Naive thymus-derived CD4-positive, alpha-beta T cell (primary cell): Measurements from ENCODE around the gene CSH2. TPM values are rescaled to one million over a fixed set of nuclear protein-coding genes. Genes with fewer than 3 reads are reported as not detected.
A peak's percentile ranks its signal among the peaks of the same experiment; 100 is the strongest.
"Not testable (repeated sequence)": the region's sequence is repeated elsewhere in the genome, so short reads cannot be mapped to it uniquely, and the experiment has no call there.

ENCODE experiments used
- ATAC-seq: fragments of 150-1000 bp; cut with Tn5 transposase; 2 replicates; pipeline ENCODE4 v1.10.0; 2021; ENCODE audit warnings: mild to moderate bottlenecking, moderate library complexity
- CTCF ChIA-PET: fragments of 350-600 bp; sonication (Branson Sonifier 250); formaldehyde crosslinking; loops from one replicate; lab custom pipeline; 2021; ENCODE audit warnings: antibody characterized with exemption; lab: Charles Lee
- POLR2A ChIA-PET: fragments of 350-600 bp; sonication (Branson Sonifier 250); formaldehyde crosslinking; loops from one replicate; lab custom pipeline; 2021; ENCODE audit warnings: antibody characterized with exemption, inconsistent platforms; lab: Charles Lee
- DNase-seq, 9 donors: peaks; one replicate each; pipeline versions ENCODE4 v3.0.0 to v3.0.0-alpha.2; 2020 to 2022; ENCODE audit warnings: mixed read lengths in 1 of 9
- H3K27ac ChIP-seq: one replicate; pipeline ENCODE4 v1.7.0; 2013; ENCODE audit warnings: mild to moderate bottlenecking, low read depth, low read length, moderate library complexity
- H3K27me3 ChIP-seq, 2 donors: one replicate each; pipeline ENCODE4 v1.7.0; 2013; ENCODE audit warnings: low read length in 2 of 2, mild to moderate bottlenecking in 2 of 2, moderate library complexity in 2 of 2; ENCODE audit not compliant: control insufficient read depth in 2 of 2, insufficient read depth in 2 of 2
- H3K36me3 ChIP-seq, 3 experiments: 1 replicate in 2 of 3; 2 replicates in 1 of 3; pipeline ENCODE4 v1.7.0; 2013; ENCODE audit warnings: low read length in 3 of 3, mild to moderate bottlenecking in 3 of 3, moderate library complexity in 1 of 3; ENCODE audit not compliant: insufficient read depth in 3 of 3, control insufficient read depth in 2 of 3
- H3K4me1 ChIP-seq, 2 donors: one replicate each; pipeline ENCODE4 v1.7.0; 2013; ENCODE audit warnings: low read length in 2 of 2, mild to moderate bottlenecking in 2 of 2, moderate library complexity in 1 of 2; ENCODE audit not compliant: control insufficient read depth in 2 of 2, insufficient read depth in 2 of 2
- H3K4me3 ChIP-seq: 2 replicates; pipeline ENCODE4 v1.7.0; 2013; ENCODE audit warnings: mild to moderate bottlenecking, low read length
- H3K9me3 ChIP-seq, 3 experiments: 1 replicate in 2 of 3; 2 replicates in 1 of 3; pipeline ENCODE4 v1.7.0; 2013; ENCODE audit warnings: low read length in 3 of 3; ENCODE audit not compliant: control insufficient read depth in 2 of 3
- H3K27ac Mint-ChIP-seq, 9 donors: one replicate each; pipeline ENCODE4 v1.8.0; 2020 to 2022; ENCODE audit warnings: mixed read lengths in 9 of 9, mild to moderate bottlenecking in 8 of 9, moderate library complexity in 5 of 9, inconsistent platforms in 2 of 9
- H3K27me3 Mint-ChIP-seq, 5 donors: one replicate each; pipeline ENCODE4 v1.8.0; 2021 to 2022; ENCODE audit warnings: mixed read lengths in 5 of 5, mild to moderate bottlenecking in 1 of 5
- H3K36me3 Mint-ChIP-seq, 5 donors: one replicate each; pipeline ENCODE4 v1.8.0; 2020 to 2022; ENCODE audit warnings: mixed read lengths in 5 of 5, mild to moderate bottlenecking in 3 of 5, inconsistent platforms in 1 of 5
- H3K4me1 Mint-ChIP-seq, 7 donors: one replicate each; pipeline ENCODE4 v1.8.0; 2020 to 2022; ENCODE audit warnings: mixed read lengths in 7 of 7, mild to moderate bottlenecking in 3 of 7, inconsistent platforms in 1 of 7
- H3K4me3 Mint-ChIP-seq, 10 donors: one replicate each; pipeline ENCODE4 v1.8.0; 2020 to 2022; ENCODE audit warnings: mild to moderate bottlenecking in 10 of 10, mixed read lengths in 10 of 10, moderate library complexity in 6 of 10, inconsistent platforms in 2 of 10
- H3K9me3 Mint-ChIP-seq, 11 donors: one replicate each; pipeline ENCODE4 v1.8.0; 2020 to 2022; ENCODE audit warnings: mixed read lengths in 11 of 11, mild to moderate bottlenecking in 4 of 11, inconsistent platforms in 1 of 11, moderate library complexity in 1 of 11
- intact Hi-C, 2 donors: fragments of 100-400 bp; cut with micrococcal nuclease; formaldehyde crosslinking; loops; one replicate each; pipeline ENCODE4 v1.15.1; 2023
- polyA plus RNA-seq, 2 donors: library from polyadenylated mRNA; unstranded; fragments of 300-500 nt; fragmentation: Illumina TruSeq; gene quantifications; one replicate each; pipeline ENCODE4 v1.2.3, GENCODE V29; 2021
- total RNA-seq, 6 experiments: library from RNA in 5 of 6; stranded (reverse) in 5 of 6; gene quantifications; 1 replicate in 5 of 6; 2 replicates in 1 of 6; pipeline ENCODE4 v1.2.3 and lab custom pipeline; 2021 to 2026

Gene CSH2
- total and polyA plus RNA-seq, 7 experiments from 2014 or later, result 4.2 to 5.3 TPM; not detected in 5

DNA sequence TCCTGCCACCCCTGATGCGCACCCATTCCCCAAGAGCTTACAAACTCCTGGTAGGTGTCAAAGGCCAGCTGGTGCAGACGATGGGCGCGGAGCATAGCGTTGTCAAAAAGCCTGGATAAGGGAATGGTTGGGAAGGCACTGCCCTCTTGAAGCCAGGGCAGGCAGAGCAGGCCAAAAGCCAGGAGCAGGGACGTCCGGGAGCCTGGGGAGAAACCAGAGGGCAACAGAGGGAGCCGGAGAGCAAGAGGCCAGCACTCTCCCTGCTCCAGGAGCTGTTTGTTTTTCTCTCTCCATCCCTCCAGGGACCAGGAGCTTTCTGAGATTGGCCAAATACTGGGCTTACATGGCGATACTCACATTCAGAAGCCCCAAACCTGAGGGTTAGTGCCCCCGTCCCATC, 44.8 kb upstream of the CSH2 start:
- Histone ChIP-seq H3K9me3 (no peaks in the 10 kb centered on the region), H3K4me3 (no peak overlapping the region), H3K4me1 (peaks cover 0 to 4% of the 10 kb centered on the region in 2 donors), H3K27ac (no peak overlapping the region), H3K27me3 (no peaks in the 10 kb centered on the region), H3K36me3 (no peaks in the 10 kb centered on the region)
- peaks cover 5 to 10% (median 9%) of the 10 kb centered on the region in 7 donors for H3K4me1 Mint-ChIP-seq
- ChIA-PET POLR2A (interaction anchor here (1.1 to 2.4 kb wide), 5 partner anchors 13 to 227 kb away, joined by 3 to 16 read pairs (median 3); partner anchors contain the start of gene ICAM2), CTCF (interaction anchor here (0.6 to 4.3 kb wide), 17 partner anchors 11 to 509 kb away, joined by 3 to 85 read pairs (median 14); partner anchors contain the start of genes CD79B and ICAM2)
- H3K36me3 Mint-ChIP-seq, result no peaks in the 10 kb centered on the region
- intact Hi-C loops, result loop anchor here (2.0 to 5.0 kb wide), 2 partner anchors 214 to 229 kb away; no protein-coding TSS in a partner anchor
- no peak overlapping the region for H3K4me3 Mint-ChIP-seq
- peak overlapping the region in 1 of 9 donors; percentile 59 for H3K27ac Mint-ChIP-seq
- ATAC-seq (no peak), DNase-seq (no peak)
- no peaks in the 10 kb centered on the region for H3K9me3 Mint-ChIP-seq
- peaks cover 0 to 16% (median 0%) of the 10 kb centered on the region in 5 donors for H3K27me3 Mint-ChIP-seq

DNA sequence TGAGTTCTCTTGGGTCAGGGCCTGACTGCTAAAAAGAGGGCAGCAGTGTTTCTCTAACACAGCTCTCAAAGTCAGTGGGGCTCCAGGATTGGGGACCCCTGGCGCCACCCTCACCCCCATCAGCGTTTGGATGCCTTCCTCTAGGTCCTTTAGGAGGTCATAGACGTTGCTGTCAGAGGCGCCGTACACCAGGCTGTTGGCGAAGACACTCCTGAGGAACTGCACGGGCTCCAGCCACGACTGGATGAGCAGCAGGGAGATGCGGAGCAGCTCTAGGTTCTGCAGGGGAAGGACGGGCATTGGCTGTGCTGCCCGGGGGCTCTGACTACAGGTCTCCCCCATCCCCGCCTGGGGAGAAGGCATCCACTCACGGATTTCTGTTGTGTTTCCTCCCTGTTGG, 44.2 kb upstream of the CSH2 start:
- Histone ChIP-seq H3K36me3 (no peaks in the 10 kb centered on the region), H3K4me1 (peaks cover 0 to 4% of the 10 kb centered on the region in 2 donors), H3K9me3 (no peaks in the 10 kb centered on the region), H3K4me3 (no peak overlapping the region), H3K27me3 (no peaks in the 10 kb centered on the region), H3K27ac (no peak overlapping the region)
- ChIA-PET CTCF (interaction anchor here (0.9 to 4.3 kb wide), 9 partner anchors 13 to 217 kb away, joined by 3 to 85 read pairs (median 33); partner anchors contain the start of gene CD79B), POLR2A (interaction anchor here (1.1 to 1.4 kb wide), 3 partner anchors 14 to 215 kb away, joined by 3 read pairs; no protein-coding TSS in a partner anchor)
- intact Hi-C loops, result loop anchor here (2.0 to 5.0 kb wide), 2 partner anchors 215 to 230 kb away; no protein-coding TSS in a partner anchor
- H3K4me3 Mint-ChIP-seq, result no peak overlapping the region
- H3K27ac Mint-ChIP-seq, result no peak overlapping the region
- no peaks in the 10 kb centered on the region for H3K36me3 Mint-ChIP-seq
- H3K27me3 Mint-ChIP-seq, result peaks cover 0 to 16% (median 0%) of the 10 kb centered on the region in 5 donors
- DNase-seq (no peak), ATAC-seq (no peak)
- H3K4me1 Mint-ChIP-seq, result peaks cover 5 to 13% (median 9%) of the 10 kb centered on the region in 7 donors
- no peaks in the 10 kb centered on the region for H3K9me3 Mint-ChIP-seq

DNA sequence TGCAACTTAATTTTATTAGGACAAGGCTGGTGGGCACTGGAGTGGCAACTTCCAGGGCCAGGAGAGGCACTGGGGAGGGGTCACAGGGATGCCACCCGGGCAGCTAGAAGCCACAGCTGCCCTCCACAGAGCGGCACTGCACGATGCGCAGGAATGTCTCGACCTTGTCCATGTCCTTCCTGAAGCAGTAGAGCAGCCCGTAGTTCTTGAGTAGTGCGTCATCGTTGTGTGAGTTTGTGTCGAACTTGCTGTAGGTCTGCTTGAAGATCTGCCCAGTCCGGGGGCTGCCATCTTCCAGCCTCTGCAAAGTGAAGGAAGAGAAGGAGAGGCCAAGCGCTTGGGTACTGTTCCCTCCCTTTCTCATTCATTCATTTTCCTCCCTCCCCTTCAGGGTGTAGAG, 43.7 kb upstream of the CSH2 start:
- H3K4me1 ChIP-seq, H3K27ac Mint-ChIP-seq, H3K36me3 ChIP-seq, H3K27ac ChIP-seq, H3K36me3 Mint-ChIP-seq, H3K4me3 ChIP-seq, H3K27me3 ChIP-seq, ATAC-seq, DNase-seq, H3K9me3 ChIP-seq, H3K9me3 Mint-ChIP-seq, H3K4me3 Mint-ChIP-seq: not testable (repeated sequence)
- H3K4me1 Mint-ChIP-seq, result peaks cover 5 to 17% (median 8%) of the 10 kb centered on the region in 7 donors
- intact Hi-C loops, result loop anchor here in 1 of 2 donors (5.0 kb wide), 1 partner anchor 230 kb away; no protein-coding TSS in a partner anchor
- H3K27me3 Mint-ChIP-seq, result peaks cover 0 to 16% (median 0%) of the 10 kb centered on the region in 5 donors
- ChIA-PET POLR2A (interaction anchor here (1.4 kb wide), 1 partner anchor 109 kb away, joined by 3 read pairs; no protein-coding TSS in a partner anchor), CTCF (interaction anchor here (0.9 to 4.3 kb wide), 7 partner anchors 12 to 217 kb away, joined by 3 to 85 read pairs (median 37); no protein-coding TSS in a partner anchor)

DNA sequence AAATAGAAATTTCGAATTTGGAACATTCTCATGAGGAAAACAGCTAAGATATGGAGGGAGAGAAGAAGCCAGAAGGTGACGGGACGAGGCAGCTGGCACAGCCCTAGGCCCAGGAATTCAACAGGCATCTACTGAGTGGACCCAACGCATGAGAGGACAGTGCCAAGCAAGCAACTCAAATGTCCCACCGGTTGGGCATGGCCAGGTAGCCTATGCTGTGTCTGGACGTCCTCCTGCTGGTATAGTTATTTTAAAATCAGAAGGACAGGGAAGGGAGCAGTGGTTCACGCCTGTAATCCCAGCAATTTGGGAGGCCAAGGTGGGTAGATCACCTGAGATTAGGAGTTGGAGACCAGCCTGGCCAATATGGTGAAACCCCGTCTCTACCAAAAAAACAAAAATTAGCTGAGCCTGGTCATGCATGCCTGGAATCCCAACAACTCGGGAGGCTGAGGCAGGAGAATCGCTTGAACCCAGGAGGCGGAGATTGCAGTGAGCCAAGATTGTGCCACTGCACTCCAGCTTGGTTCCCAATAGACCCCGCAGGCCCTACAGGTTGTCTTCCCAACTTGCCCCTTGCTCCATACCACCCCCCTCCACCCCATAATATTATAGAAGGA, 43.2 kb upstream of the CSH2 start:
- H3K9me3 Mint-ChIP-seq, result no peaks in the 10 kb centered on the region

DNA sequence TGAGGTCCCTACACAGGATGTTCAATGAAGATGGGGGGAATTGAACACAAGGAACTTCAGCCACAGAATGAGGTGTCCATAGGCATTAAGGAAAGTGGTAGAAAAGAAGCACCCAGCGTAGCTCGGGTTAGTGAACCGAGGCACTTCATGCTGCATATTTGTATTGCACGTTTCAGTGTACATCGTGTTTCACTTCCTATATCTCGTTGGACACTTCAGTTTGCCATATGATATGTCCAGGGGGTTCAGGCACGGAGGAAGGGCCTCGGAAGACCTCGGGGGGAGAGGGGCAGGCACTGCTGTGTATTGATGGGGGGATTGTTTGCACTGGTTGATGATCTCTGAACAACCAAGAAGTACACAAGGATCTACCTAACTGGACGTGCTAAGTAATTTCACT, 42.3 kb upstream of the CSH2 start:
- H3K4me3 ChIP-seq, H3K9me3 ChIP-seq, POLR2A ChIA-PET, H3K27ac ChIP-seq, DNase-seq, H3K9me3 Mint-ChIP-seq, H3K36me3 ChIP-seq, H3K4me3 Mint-ChIP-seq, H3K27ac Mint-ChIP-seq, H3K4me1 ChIP-seq, H3K36me3 Mint-ChIP-seq, H3K27me3 ChIP-seq, ATAC-seq: not testable (repeated sequence)
- intact Hi-C loops, result loop anchor here in 1 of 2 donors (5.0 kb wide), 1 partner anchor 232 kb away; no protein-coding TSS in a partner anchor
- CTCF ChIA-PET, result interaction anchor here (1.5 to 1.6 kb wide), 4 partner anchors 31 to 217 kb away, joined by 3 to 10 read pairs (median 6); no protein-coding TSS in a partner anchor
- peaks cover 5 to 19% (median 8%) of the 10 kb centered on the region in 7 donors for H3K4me1 Mint-ChIP-seq
- H3K27me3 Mint-ChIP-seq, result peaks cover 0 to 15% (median 0%) of the 10 kb centered on the region in 5 donors

More for the DNA sequence above, 43.2 kb upstream of the CSH2 start:
- ChIA-PET POLR2A (no interaction called here), CTCF (interaction anchor here (0.5 to 1.6 kb wide), 7 partner anchors 30 to 374 kb away, joined by 3 to 10 read pairs (median 4); no protein-coding TSS in a partner anchor)
- Mint-ChIP-seq H3K4me1 (peaks cover 5 to 19% (median 8%) of the 10 kb centered on the region in 7 donors), H3K36me3 (no peaks in the 10 kb centered on the region), H3K27ac (peak overlapping the region in 1 of 9 donors; percentile 2), H3K27me3 (peaks cover 0 to 12% (median 0%) of the 10 kb centered on the region in 5 donors), H3K4me3 (no peak overlapping the region)
- H3K27me3 ChIP-seq, result no peaks in the 10 kb centered on the region
- H3K4me1 ChIP-seq, result peaks cover 0 to 4% of the 10 kb centered on the region in 2 donors
- no peak for ATAC-seq
- DNase-seq, result no peak
- no peak overlapping the region for H3K27ac ChIP-seq
- H3K4me3 ChIP-seq, result no peak overlapping the region
- no peaks in the 10 kb centered on the region for H3K9me3 ChIP-seq
- intact Hi-C loops, result loop anchor here in 1 of 2 donors (5.0 kb wide), 1 partner anchor 231 kb away; no protein-coding TSS in a partner anchor
- H3K36me3 ChIP-seq, result no peaks in the 10 kb centered on the region

DNA sequence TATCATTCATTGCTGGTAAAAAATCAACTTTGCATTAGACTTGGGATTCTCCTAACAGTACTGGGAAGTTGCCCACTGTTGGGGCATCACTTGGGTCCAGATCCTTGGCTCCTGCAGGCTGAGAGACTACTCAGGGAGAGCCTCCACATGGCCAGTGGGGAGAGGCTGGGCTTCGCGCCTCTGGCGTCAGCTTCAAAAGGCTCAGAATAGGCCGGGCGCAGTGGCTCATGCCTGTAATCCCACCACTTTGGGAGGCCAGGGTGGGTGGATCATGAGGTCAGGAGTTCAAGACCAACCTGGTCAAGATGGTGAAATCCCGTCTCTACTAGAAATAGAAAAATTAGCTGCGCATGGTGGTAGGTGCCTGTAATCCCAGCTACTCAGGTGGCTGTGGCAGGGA, 41.0 kb upstream of the CSH2 start:
- H3K27me3 Mint-ChIP-seq, result peaks cover 0 to 15% (median 0%) of the 10 kb centered on the region in 5 donors
- intact Hi-C loops, result loop anchor here in 1 of 2 donors (5.0 kb wide), 2 partner anchors 233 to 368 kb away; no protein-coding TSS in a partner anchor

More for the DNA sequence above, 41.0 kb upstream of the CSH2 start:
- Histone ChIP-seq H3K4me3 (no peak overlapping the region), H3K4me1 (peaks cover 0 to 2% of the 10 kb centered on the region in 2 donors), H3K27ac (no peak overlapping the region), H3K27me3 (no peaks in the 10 kb centered on the region), H3K9me3 (no peaks in the 10 kb centered on the region), H3K36me3 (no peaks in the 10 kb centered on the region)
- H3K9me3 Mint-ChIP-seq, result no peaks in the 10 kb centered on the region
- no peaks in the 10 kb centered on the region for H3K36me3 Mint-ChIP-seq
- H3K27ac Mint-ChIP-seq, result no peak overlapping the region
- CTCF ChIA-PET, result interaction anchor here (1.0 to 1.3 kb wide), 2 partner anchors 32 to 76 kb away, joined by 3 read pairs; no protein-coding TSS in a partner anchor
- no peak for DNase-seq
- peaks cover 5 to 15% (median 5%) of the 10 kb centered on the region in 7 donors for H3K4me1 Mint-ChIP-seq
- ATAC-seq, result no peak
- POLR2A ChIA-PET, result no interaction called here
- H3K4me3 Mint-ChIP-seq, result no peak overlapping the region
